Activated naive CD8-positive, alpha-beta T cell treated with anti-CD3 and anti-CD28 coated beads, Interleukin-2, amount 10 ng/mL, durations not matched to agents 7 days and 5 days (primary cell): ENCODE measurements around the gene PXMP2. TPM values are rescaled to one million over a fixed set of nuclear protein-coding genes. Genes with fewer than 3 reads are reported as not detected.

Source experiments
- ATAC-seq: fragments of 150-1000 bp; cut with Tn5 transposase; one replicate; pipeline ENCODE4 v1.10.0; 2021; ENCODE audit warnings: low read depth, moderate library complexity
- POLR2A ChIA-PET: fragments of 350-600 bp; sonication (Branson Sonifier 250); formaldehyde crosslinking; loops from one replicate; lab custom pipeline; 2021; ENCODE audit warnings: antibody characterized with exemption; lab: Charles Lee
- DNase-seq: peaks from one replicate; pipeline ENCODE4 v3.0.0; 2021
- H3K27ac Mint-ChIP-seq: one replicate; pipeline ENCODE4 v1.8.0; 2022; ENCODE audit warnings: mild to moderate bottlenecking, mixed read lengths
- H3K27me3 Mint-ChIP-seq: one replicate; pipeline ENCODE4 v1.8.0; 2022; ENCODE audit warnings: mild to moderate bottlenecking, moderate library complexity, mixed read lengths
- H3K36me3 Mint-ChIP-seq: one replicate; pipeline ENCODE4 v1.8.0; 2021; ENCODE audit warnings: mild to moderate bottlenecking, mixed read lengths
- H3K4me1 Mint-ChIP-seq: one replicate; pipeline ENCODE4 v1.8.0; 2021; ENCODE audit warnings: mixed read lengths
- H3K4me3 Mint-ChIP-seq: one replicate; pipeline ENCODE4 v1.8.0; 2022; ENCODE audit warnings: mild to moderate bottlenecking, moderate library complexity, mixed read lengths
- H3K9me3 Mint-ChIP-seq: one replicate; pipeline ENCODE4 v1.8.0; 2021; ENCODE audit warnings: mixed read lengths
- total RNA-seq, 2 experiments: library from RNA; stranded (reverse); gene quantifications; one replicate each; pipeline ENCODE4 v1.2.3, GENCODE V29; 2021

Gene PXMP2
- total RNA-seq, 2 experiments from 2014 or later, result 26.6 to 29.2 TPM

GRCh38 chr12:132724506-132725241 lies 37.3 kb downstream of the PXMP2 start:
- POLR2A ChIA-PET, result no interaction called here
- ATAC-seq, result no peak
- no peaks in the 10 kb centered on the region for H3K9me3 Mint-ChIP-seq
- DNase-seq, result no peak
- H3K36me3 Mint-ChIP-seq, result peaks cover 37% of the 10 kb centered on the region
- peaks cover 2% of the 10 kb centered on the region for H3K4me1 Mint-ChIP-seq
- H3K4me3 Mint-ChIP-seq, result no peak overlapping the region
- H3K27ac Mint-ChIP-seq, result no peak overlapping the region
- no peaks in the 10 kb centered on the region for H3K27me3 Mint-ChIP-seq

- DNase-seq (no peak), ATAC-seq (no peak)
- Mint-ChIP-seq H3K27ac (no peak overlapping the region), H3K9me3 (no peaks in the 10 kb centered on the region), H3K36me3 (peaks cover 41% of the 10 kb centered on the region), H3K4me3 (no peak overlapping the region), H3K4me1 (peaks cover 2% of the 10 kb centered on the region), H3K27me3 (no peaks in the 10 kb centered on the region)
- POLR2A ChIA-PET, result interaction anchor here (1.0 kb wide), 1 partner anchor 9 kb away, joined by 4 read pairs; no protein-coding TSS in a partner anchor
Measured at GRCh38 chr12:132726386-132726785, 39.0 kb downstream of the PXMP2 start.

GRCh38 chr12:132727091-132727794 lies 39.9 kb downstream of the PXMP2 start:
- DNase-seq (no peak), ATAC-seq (no peak)
- no peaks in the 10 kb centered on the region for H3K27me3 Mint-ChIP-seq
- POLR2A ChIA-PET, result no interaction called here
- H3K4me1 Mint-ChIP-seq, result peaks cover 2% of the 10 kb centered on the region
- H3K4me3 Mint-ChIP-seq, result no peak overlapping the region
- H3K9me3 Mint-ChIP-seq, result no peaks in the 10 kb centered on the region
- H3K27ac Mint-ChIP-seq, result no peak overlapping the region
- H3K36me3 Mint-ChIP-seq, result peaks cover 47% of the 10 kb centered on the region

GRCh38 chr12:132728502-132728901 lies 41.1 kb downstream of the PXMP2 start:
- H3K27ac Mint-ChIP-seq, result peak overlapping the region; percentile 24
- H3K4me3 Mint-ChIP-seq, result no peak overlapping the region
- peaks cover 59% of the 10 kb centered on the region for H3K36me3 Mint-ChIP-seq

GRCh38 chr12:132729541-132730320 lies 42.3 kb downstream of the PXMP2 start:
- Mint-ChIP-seq H3K9me3 (no peaks in the 10 kb centered on the region), H3K27me3 (no peaks in the 10 kb centered on the region), H3K27ac (no peak overlapping the region), H3K4me3 (no peak overlapping the region), H3K4me1 (peaks cover 2% of the 10 kb centered on the region), H3K36me3 (peaks cover 66% of the 10 kb centered on the region)
- POLR2A ChIA-PET, result no interaction called here
- no peak for DNase-seq
- no peak for ATAC-seq

More at GRCh38 chr12:132728502-132728901, 41.1 kb downstream of the PXMP2 start:
- H3K4me1 Mint-ChIP-seq, result peaks cover 2% of the 10 kb centered on the region
- no peaks in the 10 kb centered on the region for H3K27me3 Mint-ChIP-seq
- no peak for DNase-seq
- POLR2A ChIA-PET, result no interaction called here
- no peak for ATAC-seq
- H3K9me3 Mint-ChIP-seq, result no peaks in the 10 kb centered on the region

GRCh38 chr12:132730353-132730752 lies 43.0 kb downstream of the PXMP2 start:
- H3K27me3 Mint-ChIP-seq, result no peaks in the 10 kb centered on the region
- no peak overlapping the region for H3K4me3 Mint-ChIP-seq
- H3K36me3 Mint-ChIP-seq, result peaks cover 65% of the 10 kb centered on the region
- H3K4me1 Mint-ChIP-seq, result peaks cover under 1% of the 10 kb centered on the region
- no peak overlapping the region for H3K27ac Mint-ChIP-seq
- DNase-seq (no peak), ATAC-seq (peak; percentile 13)
- H3K9me3 Mint-ChIP-seq, result no peaks in the 10 kb centered on the region
- POLR2A ChIA-PET, result no interaction called here

DNA sequence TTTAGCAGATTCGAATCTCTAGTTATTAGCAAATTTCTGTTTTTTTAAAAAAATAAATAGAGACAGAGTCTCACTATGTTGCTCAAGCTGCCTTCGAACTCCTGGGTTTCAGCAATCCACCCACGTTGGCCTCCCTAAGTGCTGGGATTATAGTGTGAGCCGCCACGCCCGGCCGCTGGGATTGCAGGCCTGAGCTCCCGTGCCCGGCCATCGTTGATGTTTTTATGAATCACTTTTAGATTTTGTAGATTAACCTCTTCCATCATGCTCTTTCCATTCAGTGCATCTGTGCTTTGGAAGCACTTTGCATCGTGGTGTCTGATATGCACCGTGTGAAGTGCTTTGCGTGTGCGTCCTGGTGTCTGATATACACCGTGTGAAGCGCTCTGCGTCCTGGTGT lies 44.2 kb downstream of the PXMP2 start:
- ATAC-seq (no peak), DNase-seq (no peak)
- POLR2A ChIA-PET, result no interaction called here
- no peaks in the 10 kb centered on the region for H3K27me3 Mint-ChIP-seq
- no peak overlapping the region for H3K4me3 Mint-ChIP-seq
- no peaks in the 10 kb centered on the region for H3K4me1 Mint-ChIP-seq
- no peak overlapping the region for H3K27ac Mint-ChIP-seq
- H3K36me3 Mint-ChIP-seq, result peaks cover 57% of the 10 kb centered on the region
- no peaks in the 10 kb centered on the region for H3K9me3 Mint-ChIP-seq

- ATAC-seq, result no peak
- peaks cover 46% of the 10 kb centered on the region for H3K36me3 Mint-ChIP-seq
Measured at GRCh38 chr12:132734206-132734605, 46.8 kb downstream of the PXMP2 start.

DNA sequence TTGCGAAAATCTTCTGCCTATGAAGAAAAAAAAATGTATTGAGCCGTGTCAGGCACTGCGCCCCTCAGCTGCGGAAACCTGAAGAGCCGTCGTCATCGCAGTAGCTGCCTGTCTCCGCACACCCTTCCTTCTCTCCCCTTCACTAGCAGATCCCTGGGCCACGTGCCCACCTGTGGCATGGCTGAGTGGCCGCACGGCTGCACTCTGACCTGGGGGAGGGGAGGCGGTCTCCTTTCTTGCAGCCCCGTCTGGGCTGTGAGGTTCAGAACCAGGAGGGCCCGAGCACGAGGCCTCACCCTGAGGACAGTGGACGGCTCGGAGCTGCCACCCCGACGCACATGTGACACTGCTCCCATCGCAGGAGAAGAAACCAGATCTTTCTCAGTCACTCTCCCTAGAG lies 48.1 kb downstream of the PXMP2 start:
- Mint-ChIP-seq H3K36me3 (peaks cover 44% of the 10 kb centered on the region), H3K9me3 (no peaks in the 10 kb centered on the region), H3K4me1 (no peaks in the 10 kb centered on the region), H3K27ac (no peak overlapping the region), H3K27me3 (no peaks in the 10 kb centered on the region), H3K4me3 (no peak overlapping the region)
- ATAC-seq (no peak), DNase-seq (no peak)
- POLR2A ChIA-PET, result interaction anchor here (1.3 kb wide), 1 partner anchor 9 kb away, joined by 4 read pairs; no protein-coding TSS in a partner anchor

More at GRCh38 chr12:132734206-132734605, 46.8 kb downstream of the PXMP2 start:
- no peaks in the 10 kb centered on the region for H3K27me3 Mint-ChIP-seq
- no peaks in the 10 kb centered on the region for H3K9me3 Mint-ChIP-seq
- no peak overlapping the region for H3K4me3 Mint-ChIP-seq
- H3K4me1 Mint-ChIP-seq, result no peaks in the 10 kb centered on the region
- no peak for DNase-seq
- H3K27ac Mint-ChIP-seq, result no peak overlapping the region
- POLR2A ChIA-PET, result interaction anchor here (1.3 kb wide), 1 partner anchor 8 kb away, joined by 4 read pairs; no protein-coding TSS in a partner anchor

- H3K27me3 Mint-ChIP-seq, result no peaks in the 10 kb centered on the region
- H3K36me3 Mint-ChIP-seq, result peaks cover 43% of the 10 kb centered on the region
- ATAC-seq, result no peak
- no peak for DNase-seq
- no peak overlapping the region for H3K4me3 Mint-ChIP-seq
- no peak overlapping the region for H3K27ac Mint-ChIP-seq
- POLR2A ChIA-PET, result no interaction called here
- no peaks in the 10 kb centered on the region for H3K4me1 Mint-ChIP-seq
- no peaks in the 10 kb centered on the region for H3K9me3 Mint-ChIP-seq
Measured at GRCh38 chr12:132736378-132736777, 49.0 kb downstream of the PXMP2 start.

- H3K27me3 Mint-ChIP-seq, result no peaks in the 10 kb centered on the region
- H3K27ac Mint-ChIP-seq, result no peak overlapping the region
- ATAC-seq, result no peak
- no peaks in the 10 kb centered on the region for H3K9me3 Mint-ChIP-seq
- DNase-seq, result no peak
- H3K4me1 Mint-ChIP-seq, result peaks cover 2% of the 10 kb centered on the region
- no peak overlapping the region for H3K4me3 Mint-ChIP-seq
- peaks cover 40% of the 10 kb centered on the region for H3K36me3 Mint-ChIP-seq
- POLR2A ChIA-PET, result no interaction called here
Measured at GRCh38 chr12:132736913-132737312, 49.5 kb downstream of the PXMP2 start.

DNA sequence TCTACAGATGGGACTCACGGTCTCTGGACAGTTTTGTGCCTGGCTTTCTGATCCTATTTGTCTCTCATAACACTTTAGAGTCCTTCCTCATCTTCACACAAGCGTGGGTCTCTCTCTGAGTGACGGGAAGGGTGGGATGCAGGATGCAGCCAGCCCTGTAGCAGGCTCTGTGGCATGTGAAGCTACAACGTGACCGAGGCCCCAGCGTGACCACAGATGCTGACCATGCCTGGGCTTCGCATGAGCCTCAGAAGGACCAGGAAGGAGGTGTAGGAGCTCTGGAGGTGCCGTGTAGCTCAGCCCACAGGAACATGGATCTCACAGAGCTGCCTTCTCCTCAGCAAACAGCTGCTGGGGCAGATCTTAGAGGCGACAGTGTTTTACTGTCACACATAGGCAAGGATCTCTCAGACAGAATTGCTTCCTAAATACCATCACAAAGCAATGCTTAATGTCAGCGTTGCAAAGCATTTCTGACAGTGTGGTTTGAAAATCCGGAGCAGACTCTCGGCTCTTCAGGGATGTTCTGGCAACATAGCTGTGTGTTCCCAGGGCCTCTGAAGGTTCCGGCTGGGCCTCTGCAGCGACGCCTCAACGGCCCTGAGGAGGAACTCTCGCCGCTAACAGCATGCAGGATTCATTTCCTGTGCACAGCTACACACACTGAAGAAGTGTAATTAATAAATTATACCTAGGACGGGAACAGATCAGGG lies 52.4 kb downstream of the PXMP2 start:
- H3K36me3 Mint-ChIP-seq, result peaks cover 41% of the 10 kb centered on the region
- no peak overlapping the region for H3K27ac Mint-ChIP-seq
- DNase-seq, result no peak
- no peaks in the 10 kb centered on the region for H3K27me3 Mint-ChIP-seq
- H3K9me3 Mint-ChIP-seq, result no peaks in the 10 kb centered on the region
- peaks cover 7% of the 10 kb centered on the region for H3K4me1 Mint-ChIP-seq
- POLR2A ChIA-PET, result no interaction called here
- ATAC-seq, result no peak
- no peak overlapping the region for H3K4me3 Mint-ChIP-seq

DNA sequence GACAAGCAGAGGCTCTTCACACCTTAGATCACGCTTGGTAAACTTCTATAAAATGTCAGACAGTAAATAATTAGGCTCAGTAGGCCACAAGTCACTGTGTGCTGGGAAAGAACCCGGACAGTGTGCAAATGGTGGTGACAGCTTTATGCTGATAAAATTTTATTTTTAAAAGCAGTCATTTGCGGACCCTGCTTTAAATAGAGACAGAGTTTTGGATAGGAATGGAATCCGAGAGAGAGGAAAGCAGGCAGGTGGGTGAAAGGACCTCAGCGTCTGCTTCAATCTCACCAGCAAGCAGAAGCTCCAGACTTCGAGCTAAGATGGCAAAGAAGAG lies 52.9 kb downstream of the PXMP2 start:
- Mint-ChIP-seq H3K4me1 (peaks cover 7% of the 10 kb centered on the region), H3K9me3 (no peaks in the 10 kb centered on the region), H3K27ac (no peak overlapping the region), H3K36me3 (peaks cover 46% of the 10 kb centered on the region), H3K27me3 (no peaks in the 10 kb centered on the region), H3K4me3 (no peak overlapping the region)
- ATAC-seq (no peak), DNase-seq (no peak)
- POLR2A ChIA-PET, result no interaction called here
